ENCODE measurements around the gene SURF1.
A peak's percentile ranks its signal among the peaks of the same experiment; 100 is the strongest.
"Not testable (repeated sequence)": the region's sequence is repeated elsewhere in the genome, so short reads cannot be mapped to it uniquely, and the experiment has no call there.

GRCh38 chr9:133329306-133330156, 26.8 kb downstream of the SURF1 start:
- not testable (repeated sequence) for TF ChIP-seq EP300, POLR2A, POLR2AphosphoS5 (IDR thresholded peaks at IDR 0.05)
- TF ChIP-seq CTCF (IDR thresholded peaks at IDR 0.05): peak in 3 of 4 experiments; percentile 39 to 65 (median 62)

Measured in gastroesophageal sphincter (tissue), 3 donors.